ENCODE measurements around the gene CCDC17. TPM values are rescaled to one million over a fixed set of nuclear protein-coding genes. Genes with fewer than 3 reads are reported as not detected.

CCDC17 gene
- polyA plus RNA-seq, 2 of the 4 experiments (the other 2 are of a cell fraction): 0.26 to 0.50 TPM

GRCh38 chr1:45658171-45658570, 34.3 kb upstream of the CCDC17 start (continued):
- TF ChIP-seq USF2 (IDR thresholded peaks at IDR 0.05): no peak
- no peak for TF ChIP-seq RCOR1 (IDR thresholded peaks at IDR 0.05; ENCODE audit: low read depth, low read length)
- TF ChIP-seq MYC (IDR thresholded peaks at IDR 0.05; ENCODE audit: borderline replicate concordance, low read length): no peak
- no peak for TF ChIP-seq BHLHE40 (IDR thresholded peaks at IDR 0.05; ENCODE audit: low read depth, low read length)
- TF ChIP-seq HOXB13 (CRISPR knock-in tag; IDR thresholded peaks at IDR 0.05; ENCODE audit: low read depth): no peak

- TF ChIP-seq ELK1 (IDR thresholded peaks at IDR 0.05; ENCODE audit: low read depth, low read length) (no peak), CBX8 (IDR thresholded peaks at IDR 0.05) (no peak), HMGXB4 (CRISPR knock-in tag; IDR thresholded peaks at IDR 0.05; ENCODE audit: borderline replicate concordance) (no peak), PHF8 (IDR thresholded peaks at IDR 0.05; ENCODE audit: borderline replicate concordance, low read depth) (no peak), REST (IDR thresholded peaks at IDR 0.05) (no peak), HOXB13 (CRISPR knock-in tag; IDR thresholded peaks at IDR 0.05; ENCODE audit: low read depth) (no peak), EHF (CRISPR knock-in tag; IDR thresholded peaks at IDR 0.05) (no peak), CTCF (IDR thresholded peaks at IDR 0.05) (no peak), BCL3 (IDR thresholded peaks at IDR 0.05) (no peak), HDAC2 (IDR thresholded peaks at IDR 0.05) (no peak), HOXB5 (CRISPR knock-in tag; IDR thresholded peaks at IDR 0.05) (no peak), ATOH8 (CRISPR knock-in tag; IDR thresholded peaks at IDR 0.05; ENCODE audit: low read depth) (no peak)
- Histone ChIP-seq H3K4me2 (no peak overlapping the region), H3K4me3 (no peak overlapping the region), H3K9me3 (no peaks in the 10 kb centered on the region), H3K27ac (no peak overlapping the region), H3K4me1 (no peaks in the 10 kb centered on the region)
- ChIA-PET CTCF (no interaction called here), POLR2A (no interaction called here)
- no peak for FAIRE-seq
- WGBS (ENCODE audit: missing lambda C conversion rate): 95% methylated on average over 3 of the region's 3 CpGs
- no peak for ATAC-seq
- DNase-seq (ENCODE audit: low read depth in 1 of 2, low spot score in 1 of 2): no peak
These were observed 32.8 kb upstream of the CCDC17 start for GRCh38 chr1:45656573-45657226.

Data from A549 (cell line).